Middle frontal gyrus (tissue), 1 donor: ENCODE results near the gene SLC30A3.
A peak's percentile ranks its signal among the peaks of the same experiment; 100 is the strongest.
"Not testable (repeated sequence)": the region's sequence is repeated elsewhere in the genome, so short reads cannot be mapped to it uniquely, and the experiment has no call there.

ENCODE experiments used
- DNase-seq: peaks from one replicate; pipeline ENCODE4 v3.0.0-alpha.2; 2015; ENCODE audit warnings: low spot score; ENCODE audit errors: extremely low spot score

Gene SLC30A3, protein sequence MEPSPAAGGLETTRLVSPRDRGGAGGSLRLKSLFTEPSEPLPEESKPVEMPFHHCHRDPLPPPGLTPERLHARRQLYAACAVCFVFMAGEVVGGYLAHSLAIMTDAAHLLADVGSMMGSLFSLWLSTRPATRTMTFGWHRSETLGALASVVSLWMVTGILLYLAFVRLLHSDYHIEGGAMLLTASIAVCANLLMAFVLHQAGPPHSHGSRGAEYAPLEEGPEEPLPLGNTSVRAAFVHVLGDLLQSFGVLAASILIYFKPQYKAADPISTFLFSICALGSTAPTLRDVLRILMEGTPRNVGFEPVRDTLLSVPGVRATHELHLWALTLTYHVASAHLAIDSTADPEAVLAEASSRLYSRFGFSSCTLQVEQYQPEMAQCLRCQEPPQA

DNA sequence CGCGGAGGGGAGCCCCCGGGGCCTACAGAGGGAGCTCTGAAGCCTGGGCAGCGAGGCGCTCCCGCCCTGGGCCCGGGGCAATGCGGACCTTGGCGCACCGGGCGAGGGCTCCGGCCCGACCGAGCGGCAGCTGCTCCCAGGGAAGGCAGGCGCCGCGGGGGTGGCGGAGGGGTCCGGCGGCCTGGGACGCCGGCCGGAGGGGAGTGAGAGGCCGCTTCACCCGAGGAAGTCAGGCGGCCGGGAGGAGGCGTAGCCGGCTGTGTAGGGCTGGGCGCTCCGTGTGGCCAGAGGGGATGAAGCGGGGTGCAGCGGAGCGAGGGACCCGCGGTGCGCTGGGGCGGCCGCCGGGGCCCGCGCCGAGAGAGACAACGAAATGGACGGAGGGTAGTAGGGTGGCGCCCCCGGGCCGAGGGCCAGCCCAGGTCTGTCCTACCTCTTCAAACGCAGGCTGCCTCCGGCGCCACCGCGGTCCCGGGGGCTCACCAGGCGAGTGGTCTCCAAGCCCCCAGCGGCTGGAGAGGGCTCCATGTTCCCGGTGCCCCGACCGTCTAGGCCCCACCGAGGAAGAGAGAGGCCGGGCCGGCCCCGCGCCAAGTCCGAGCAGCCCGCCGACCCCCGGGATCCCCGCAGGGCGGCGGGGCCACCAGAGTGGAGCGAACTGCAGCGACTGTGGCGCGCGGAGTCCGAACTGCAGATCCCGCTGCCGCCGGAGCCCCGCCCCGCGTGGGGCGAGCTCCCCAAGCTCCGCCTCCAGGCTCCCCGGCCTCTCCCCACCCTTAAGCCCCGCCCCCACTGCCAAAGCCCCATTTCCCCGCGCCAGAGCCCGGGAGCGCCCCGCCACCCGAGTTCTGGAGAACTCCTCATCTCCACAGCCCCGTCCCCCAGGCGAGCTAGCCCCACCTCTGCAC lies at the start of gene SLC30A3:
SLC30A3 (minus strand) TSS at position 669 of the 908 bp plus-strand sequence; CDS start at position 528, 141 bp downstream.
- DNase-seq = peak; percentile 58

DNA sequence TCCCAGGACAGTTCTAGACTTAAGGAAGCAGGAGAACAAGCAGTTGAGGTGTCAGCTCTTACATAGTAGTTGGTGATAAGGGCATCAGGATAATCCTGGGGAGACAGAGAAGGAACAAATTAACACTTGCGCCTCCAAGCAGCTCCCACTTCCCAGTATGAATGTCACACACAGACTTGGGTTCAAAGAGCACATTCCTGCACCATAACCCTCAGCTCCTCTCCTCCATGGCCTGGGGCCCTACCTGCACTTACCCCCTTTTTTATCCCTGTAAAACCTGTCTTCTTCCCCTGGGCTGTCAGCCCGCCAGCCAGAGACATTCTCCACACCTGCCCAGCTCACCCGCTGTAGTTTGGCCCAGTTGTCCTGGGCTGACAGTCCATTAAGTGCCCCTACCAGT lies 49.3 kb upstream of the SLC30A3 start:
- DNase-seq = no peak

DNA sequence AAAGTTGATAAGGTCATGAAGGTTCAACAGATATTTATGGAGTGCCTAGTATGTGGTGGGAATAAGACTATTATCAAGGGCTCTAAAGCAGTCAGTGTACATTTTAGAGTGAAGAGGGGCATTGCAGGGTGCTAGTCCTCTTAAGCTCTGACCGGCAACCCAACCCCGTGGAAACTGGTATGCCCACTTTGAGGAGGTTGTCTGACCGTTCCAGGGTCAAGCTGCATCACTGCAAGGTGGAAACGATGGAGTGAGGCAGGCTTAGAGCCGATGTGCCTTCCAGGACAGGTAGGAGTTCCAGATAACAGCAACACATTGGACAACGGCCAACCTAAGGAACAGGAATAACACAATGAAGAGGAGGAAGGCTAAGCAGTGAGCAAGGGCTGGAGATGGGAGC lies 46.8 kb upstream of the SLC30A3 start:
- no peak for DNase-seq

DNA sequence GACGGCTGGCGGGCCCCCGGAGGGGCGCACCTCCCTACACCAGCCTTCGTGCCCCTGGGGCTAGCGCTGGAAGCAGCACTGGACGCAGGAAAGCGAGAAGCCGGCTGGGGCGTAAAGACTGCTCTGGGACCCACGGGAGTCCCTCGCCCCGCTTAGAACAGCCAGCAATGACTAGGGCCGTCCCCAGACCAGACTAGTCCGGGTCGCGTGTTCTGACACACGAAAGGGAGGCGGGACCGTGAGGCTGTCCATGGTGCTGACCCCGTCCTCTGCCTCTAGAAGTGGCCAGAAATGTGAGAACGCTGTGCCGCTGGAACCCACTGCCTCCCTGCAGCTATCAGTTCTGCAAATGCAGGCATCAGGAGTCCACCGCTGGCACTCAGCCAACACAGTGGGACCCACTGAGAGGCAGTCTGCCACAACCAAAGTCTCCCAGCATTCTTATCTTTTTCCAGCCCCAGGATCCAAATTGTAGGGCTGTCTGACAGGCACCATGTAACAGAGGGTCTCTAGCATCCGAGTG lies 45.6 kb upstream of the SLC30A3 start, which contains the start of gene UCN:
UCN (minus strand) TSS at position 87 of the 523 bp plus-strand sequence. CDS start 550 bp downstream, outside the sequence.
- DNase-seq = no peak

DNA sequence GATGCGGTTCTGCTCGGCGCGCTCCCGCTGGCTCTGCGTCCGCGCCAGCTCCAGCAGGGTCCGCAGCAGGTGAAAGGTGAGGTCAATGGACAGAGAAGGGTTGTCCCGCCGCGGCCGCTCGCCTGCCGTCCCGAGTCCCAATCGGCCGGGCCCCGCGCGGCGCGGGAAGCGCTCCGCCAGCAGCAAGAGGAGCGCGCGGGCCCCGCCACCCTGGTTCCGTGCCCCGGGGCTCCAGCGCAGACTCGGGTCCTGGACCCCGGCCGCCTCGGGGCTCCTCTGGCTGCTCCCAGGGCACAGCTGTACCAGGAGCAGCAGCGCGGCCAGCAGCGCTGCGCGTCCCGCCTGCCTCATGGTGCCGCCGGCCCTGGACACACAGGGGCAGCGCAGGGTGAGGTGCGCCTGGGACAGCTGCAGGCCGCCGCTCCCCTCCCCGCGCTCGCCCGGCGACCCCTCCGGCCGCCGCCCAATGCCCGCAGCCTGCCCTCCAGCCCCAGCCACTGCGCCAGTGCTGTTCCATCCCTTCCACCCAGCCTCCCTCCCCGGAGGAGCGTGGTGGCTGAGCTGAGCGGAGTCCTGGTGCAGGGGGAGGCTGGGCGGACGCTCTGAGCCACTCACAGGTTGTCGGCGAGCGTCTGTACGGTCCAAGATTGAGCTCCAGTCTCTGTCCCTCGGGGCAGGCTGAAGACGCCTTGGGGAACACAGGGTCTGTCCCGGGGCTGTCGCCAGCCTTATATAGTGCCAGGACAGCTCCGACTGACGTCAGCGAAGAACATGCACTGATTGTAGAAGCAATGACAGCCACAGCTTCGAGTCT lies 44.9 kb upstream of the SLC30A3 start:
- DNase-seq = no peak

DNA sequence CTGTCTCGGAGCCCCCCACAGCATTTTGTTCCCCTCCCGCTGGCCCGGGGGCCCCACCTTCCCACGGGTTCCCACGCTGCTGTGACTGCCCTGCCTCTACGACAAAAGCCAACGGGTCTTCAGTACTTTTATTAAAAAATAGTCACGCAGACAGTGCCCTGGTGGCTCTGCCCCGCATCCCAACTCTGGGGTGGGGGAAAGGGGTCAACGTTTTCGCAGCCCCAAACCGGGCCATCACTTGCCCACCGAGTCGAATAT lies 44.4 kb upstream of the SLC30A3 start:
- no peak for DNase-seq

DNA sequence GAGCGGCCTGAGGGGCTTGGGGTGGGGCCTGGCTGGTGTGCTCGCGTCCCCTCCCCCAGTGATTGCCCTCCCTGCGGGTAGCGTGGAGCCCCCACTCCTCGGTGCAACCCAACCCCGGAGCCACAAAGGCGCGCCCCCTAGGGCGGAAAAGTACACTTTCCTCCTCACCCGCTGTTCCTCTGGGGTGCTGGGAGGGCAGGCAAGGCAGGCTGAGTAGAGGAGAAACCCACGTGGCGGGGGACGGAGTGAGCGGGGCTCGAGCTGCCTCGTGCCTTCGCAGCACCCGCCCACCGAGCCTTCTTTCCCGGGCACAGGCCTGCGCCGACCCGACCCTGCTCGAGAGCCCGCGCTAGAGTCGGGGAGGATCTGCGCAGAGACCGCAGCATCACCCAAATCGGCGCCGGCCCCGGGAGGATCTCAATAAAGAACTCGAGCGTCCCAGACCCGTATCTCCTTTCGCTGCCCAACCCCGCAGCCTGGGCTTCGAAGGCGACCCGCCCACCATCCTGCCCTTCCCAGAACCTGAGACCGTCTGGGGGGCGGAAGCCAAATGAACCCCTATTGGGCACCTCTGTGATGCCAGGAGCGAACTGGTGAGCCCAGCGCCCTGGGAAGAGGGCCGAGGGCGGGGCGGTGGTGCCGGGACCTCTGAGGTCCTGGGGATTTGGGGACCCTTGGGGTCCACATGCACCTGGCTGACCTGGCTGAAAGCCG lies 43.9 kb upstream of the SLC30A3 start:
- DNase-seq = no peak

DNA sequence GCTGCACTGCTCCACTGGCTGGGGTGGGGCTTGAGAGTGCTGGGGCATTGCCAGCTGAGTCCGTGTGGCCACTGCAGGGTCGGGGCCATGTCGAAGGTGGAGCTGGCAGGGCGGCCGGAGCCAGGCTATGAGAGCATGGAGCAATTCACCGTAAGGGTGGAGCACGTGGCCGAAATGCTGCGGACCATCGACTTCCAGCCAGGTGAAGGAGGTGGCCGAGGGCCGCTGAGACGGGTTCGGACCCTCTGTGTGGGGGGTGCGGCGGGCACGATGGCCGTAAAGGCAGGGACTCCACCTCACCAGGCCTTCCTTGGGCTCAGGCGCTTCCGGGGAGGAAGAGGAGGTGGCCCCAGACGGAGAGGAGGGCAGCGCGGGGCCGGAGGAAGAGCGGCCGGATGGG lies 43.3 kb upstream of the SLC30A3 start:
- no peak for DNase-seq

DNA sequence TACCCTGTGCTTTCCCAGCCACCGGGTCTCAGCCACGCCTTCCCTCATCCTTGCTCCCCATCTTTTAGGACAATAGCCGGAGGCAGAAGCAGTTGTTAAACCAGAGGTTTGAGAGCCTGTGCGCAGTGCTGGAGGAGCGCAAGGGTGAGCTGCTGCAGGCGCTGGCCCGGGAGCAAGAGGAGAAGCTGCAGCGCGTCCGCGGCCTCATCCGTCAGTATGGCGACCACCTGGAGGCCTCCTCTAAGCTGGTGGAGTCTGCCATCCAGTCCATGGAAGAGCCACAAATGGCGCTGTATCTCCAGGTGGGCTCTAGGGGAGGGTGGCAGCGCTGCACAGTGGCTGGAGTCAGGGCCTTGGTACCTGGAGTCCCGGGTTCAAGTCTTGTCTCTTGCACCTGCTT lies 42.7 kb upstream of the SLC30A3 start:
- no peak for DNase-seq

DNA sequence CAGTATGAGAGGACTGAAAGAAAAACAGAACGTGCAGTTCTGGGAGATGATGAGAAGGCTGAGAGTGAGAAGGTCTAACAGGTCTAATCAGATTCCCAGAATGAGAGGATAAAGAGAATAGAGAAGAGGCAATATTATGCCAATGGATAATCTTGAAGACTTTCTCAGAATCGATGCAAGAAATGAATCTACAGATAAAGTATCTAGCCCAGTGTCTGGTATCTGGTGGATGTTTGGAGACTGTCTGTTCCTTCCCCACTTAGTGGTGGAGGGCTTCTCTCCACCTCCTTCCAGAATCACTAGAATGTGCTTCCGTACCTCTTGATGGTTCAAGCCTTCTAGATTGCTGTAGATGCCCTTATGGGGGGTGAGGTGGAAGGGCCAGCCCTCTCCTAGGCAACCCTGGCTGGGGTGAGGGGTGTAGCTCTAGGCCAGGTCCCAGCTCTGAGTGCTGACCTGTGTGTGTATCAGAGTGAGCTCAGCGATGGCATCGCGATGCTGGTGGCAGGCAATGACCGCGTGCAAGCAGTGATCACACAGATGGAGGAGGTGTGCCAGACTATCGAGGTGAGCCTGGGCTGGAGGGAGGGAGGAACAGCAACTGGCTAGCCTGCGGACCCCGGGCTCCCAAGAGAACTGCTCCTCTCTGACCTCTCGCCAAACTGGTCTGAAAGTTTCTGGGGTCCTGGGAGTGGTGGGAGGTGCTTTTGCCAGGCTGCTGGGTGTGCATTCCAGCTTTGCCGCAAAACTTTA lies 41.8 kb upstream of the SLC30A3 start:
- DNase-seq = no peak

DNA sequence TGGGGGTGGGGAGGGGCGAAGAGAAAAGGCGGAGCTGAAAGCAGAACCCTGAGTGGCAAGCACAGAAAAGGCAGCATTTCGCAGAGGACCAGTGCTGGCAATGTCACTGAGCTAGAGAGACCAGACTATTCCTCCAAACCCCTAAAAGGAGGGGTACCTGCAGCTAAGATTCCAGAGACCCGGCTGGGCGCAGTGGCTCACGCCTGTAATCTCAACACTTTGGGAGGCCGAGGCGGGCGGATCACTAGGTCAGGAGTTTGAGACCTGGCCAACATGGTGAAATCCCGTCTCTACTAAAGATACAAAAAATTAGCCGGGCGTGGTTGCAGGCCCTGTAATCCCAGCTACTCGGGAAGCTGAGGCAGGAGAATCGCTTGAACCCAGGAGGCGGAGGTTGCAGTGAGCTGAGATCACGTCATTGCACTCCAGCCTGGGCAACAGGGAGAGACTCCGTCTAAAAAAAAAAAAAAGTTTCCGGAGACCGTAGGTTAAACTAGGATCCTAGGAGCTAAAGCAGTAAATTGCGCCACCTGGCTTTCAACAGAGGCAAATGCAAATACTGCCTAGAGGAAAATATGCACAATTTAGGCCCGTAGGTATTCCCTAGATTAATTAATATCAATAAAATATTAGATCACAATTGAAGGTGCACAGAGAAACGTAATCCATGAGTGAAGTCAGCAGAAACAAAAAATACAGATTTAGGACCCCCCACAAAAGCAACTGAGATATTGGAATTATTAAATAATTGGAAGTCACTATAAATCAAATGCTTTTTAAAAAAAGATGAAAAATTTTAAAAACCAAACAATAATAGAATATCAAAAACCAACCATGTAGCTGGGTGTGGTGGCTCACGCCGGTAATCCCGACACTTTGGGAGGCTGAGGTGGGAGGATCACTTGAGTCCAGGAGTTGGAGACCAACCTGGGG lies 40.5 kb upstream of the SLC30A3 start:
- peak; percentile 47 for DNase-seq

DNA sequence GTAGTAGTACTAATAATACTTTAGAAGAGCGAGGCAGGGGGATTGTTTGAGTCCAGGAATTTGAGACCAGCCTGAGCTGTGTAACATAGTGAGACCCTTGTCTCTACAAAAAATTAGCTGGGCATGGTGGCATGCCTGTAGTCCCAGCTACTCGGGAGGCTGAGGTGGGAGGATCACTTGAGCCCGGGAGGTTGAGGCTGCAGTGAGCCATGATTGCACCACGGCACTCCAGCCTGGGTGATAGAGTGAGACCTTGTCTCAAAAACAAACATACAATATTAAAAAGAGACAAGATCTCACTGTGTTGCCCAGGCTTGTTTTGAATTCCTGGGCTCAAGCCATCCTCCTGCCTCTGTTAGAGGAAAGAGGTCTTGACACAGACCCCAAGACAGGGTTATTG lies 37.8 kb upstream of the SLC30A3 start:
- not testable (repeated sequence) for DNase-seq

DNA sequence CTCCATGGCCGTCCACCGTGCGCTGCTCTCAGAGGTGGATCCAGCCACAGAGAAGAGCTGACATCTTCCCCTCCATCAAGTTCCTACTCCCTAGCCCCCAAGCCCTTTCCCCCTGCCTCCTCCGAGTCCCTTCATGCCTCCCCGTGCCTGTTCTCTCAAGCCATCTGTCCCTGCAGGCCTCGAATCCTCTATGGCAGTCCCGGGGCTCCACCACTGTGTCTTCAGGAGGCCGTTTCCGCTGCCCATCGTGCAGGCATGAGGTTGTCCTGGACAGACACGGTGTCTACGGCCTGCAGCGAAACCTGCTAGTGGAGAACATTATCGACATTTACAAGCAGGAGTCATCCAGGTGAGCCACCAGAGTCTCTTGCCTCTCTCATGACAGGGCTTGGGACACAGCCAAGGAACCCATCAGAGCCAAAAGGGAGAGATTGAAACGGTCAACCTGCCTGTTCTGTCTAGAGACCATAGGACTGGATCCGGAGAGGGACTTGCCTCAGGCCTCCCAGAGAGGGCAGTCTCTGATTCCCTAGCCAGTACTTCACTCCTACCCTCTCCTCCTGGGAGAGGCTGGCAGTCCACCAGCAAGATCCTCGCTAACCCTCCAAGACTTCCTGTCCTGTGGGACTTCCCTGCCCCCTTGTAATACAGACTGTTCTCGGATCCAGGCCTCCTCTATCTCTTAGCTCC lies 35.7 kb upstream of the SLC30A3 start:
- no peak for DNase-seq

DNA sequence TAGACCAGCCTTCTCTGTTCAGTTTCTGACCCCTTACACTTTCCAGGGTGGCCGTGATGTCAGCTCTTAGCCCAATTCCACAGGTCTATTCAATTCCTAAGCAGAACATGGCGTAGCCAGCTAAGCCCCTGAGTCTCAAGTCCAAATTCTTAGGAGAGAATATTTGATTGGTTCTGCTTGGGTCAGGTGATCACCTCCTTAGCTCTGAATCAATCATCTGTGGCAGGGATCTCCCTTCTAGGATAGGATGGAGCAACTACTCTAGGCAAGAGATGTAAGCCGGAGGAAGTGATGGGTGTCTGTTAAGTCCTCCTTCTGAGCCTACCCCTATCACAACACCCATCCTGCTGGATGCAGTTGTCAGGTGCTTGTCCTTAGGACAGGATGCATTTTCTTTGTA lies 34.3 kb upstream of the SLC30A3 start:
- DNase-seq = no peak

DNA sequence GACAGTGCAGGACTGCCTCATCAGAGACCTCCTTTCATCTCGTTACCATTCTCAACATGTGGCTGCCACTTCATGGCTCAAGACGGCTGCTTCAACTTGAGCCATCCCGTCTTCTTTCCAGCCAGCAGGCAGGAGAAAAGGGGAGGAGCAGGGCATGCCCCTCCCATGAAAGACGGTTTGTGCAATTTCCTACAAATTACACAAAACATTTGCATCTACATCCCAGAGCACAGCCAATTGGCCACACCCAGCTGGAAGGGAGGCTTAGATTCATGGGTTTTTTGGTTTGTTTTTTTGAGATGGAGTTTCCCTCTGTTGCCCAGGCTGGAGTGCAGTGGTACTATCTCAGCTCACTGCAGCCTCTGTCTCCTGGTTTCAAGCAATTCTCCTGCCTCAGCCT lies 33.6 kb upstream of the SLC30A3 start:
- no peak for DNase-seq

DNA sequence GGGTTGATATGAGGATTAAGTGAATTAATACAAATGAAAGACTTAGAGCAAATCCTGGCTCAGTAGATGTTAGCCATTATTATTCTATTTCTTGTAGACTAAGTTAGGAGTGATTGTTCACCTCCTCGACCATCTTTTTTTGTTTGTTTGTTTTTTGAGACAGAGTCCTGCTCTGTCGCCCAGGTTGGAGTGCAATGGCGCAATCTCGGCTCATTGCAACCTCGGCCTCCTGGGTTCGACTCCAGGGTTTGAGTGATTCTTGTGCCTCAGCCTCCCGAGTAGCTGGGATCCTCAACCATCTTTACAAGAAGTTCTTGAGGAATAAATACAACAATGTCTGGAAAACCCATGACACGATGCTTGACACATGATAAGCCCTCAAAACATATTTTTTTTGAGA lies 32.1 kb upstream of the SLC30A3 start:
- no peak for DNase-seq

DNA sequence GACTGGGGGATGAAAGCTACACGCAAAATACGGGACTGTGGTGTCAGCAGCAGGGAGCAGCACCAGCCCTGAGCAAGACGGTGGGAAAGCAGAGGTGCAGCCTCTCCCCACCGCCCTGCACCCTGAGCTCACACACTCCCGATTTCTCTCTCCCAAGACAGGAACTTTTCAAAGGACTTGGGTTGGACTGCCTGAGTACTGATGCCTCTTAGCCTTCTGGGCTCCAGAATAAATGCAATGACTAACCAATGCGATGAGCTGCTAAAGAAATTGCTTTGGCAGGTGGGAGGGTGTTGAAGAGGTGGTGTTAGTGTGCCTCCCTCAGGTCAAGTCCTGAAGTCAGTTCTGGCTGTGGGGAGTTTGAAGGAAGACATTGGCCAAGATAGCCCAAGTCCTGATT lies 29.0 kb upstream of the SLC30A3 start:
- DNase-seq = no peak

DNA sequence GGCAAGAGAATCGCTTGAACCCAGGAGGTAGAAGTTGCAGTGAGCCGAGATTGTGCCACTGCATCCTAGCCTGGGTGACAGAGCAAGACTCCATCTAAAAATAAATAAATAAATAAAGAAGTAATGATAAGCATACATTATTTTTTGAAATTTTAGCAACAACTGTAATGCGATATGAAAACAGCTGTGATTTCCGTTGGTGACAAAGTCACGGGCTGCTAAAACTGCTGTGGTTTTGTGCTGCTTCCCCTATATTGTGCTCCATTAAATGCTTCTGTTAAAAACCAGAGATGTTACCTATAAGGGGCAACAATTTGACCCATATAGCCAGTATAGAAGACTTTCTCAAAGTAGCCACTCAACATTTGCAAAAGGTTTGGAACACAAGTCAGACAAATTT lies 27.7 kb upstream of the SLC30A3 start:
- DNase-seq = no peak
